Measurements from ENCODE around the gene LYRM2.

GRCh38 chr6:89542866-89543265 is 95.7 kb downstream of the LYRM2 start:
- TF ChIP-seq, protein P1, sequence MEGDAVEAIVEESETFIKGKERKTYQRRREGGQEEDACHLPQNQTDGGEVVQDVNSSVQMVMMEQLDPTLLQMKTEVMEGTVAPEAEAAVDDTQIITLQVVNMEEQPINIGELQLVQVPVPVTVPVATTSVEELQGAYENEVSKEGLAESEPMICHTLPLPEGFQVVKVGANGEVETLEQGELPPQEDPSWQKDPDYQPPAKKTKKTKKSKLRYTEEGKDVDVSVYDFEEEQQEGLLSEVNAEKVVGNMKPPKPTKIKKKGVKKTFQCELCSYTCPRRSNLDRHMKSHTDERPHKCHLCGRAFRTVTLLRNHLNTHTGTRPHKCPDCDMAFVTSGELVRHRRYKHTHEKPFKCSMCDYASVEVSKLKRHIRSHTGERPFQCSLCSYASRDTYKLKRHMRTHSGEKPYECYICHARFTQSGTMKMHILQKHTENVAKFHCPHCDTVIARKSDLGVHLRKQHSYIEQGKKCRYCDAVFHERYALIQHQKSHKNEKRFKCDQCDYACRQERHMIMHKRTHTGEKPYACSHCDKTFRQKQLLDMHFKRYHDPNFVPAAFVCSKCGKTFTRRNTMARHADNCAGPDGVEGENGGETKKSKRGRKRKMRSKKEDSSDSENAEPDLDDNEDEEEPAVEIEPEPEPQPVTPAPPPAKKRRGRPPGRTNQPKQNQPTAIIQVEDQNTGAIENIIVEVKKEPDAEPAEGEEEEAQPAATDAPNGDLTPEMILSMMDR (IDR thresholded peaks at IDR 0.05) = no peak
- TF ChIP-seq POLR2A (IDR thresholded peaks at IDR 0.05) = no peak
